OCI-LY3 (cell line): ENCODE results near the gene TIGD6.

Experiments used
- H2AFZ ChIP-seq: fragments of 200-600, 300-600 bp; shearing (Covaris generic); 2 replicates; pipeline ENCODE4 v1.6.0; 2014; ENCODE audit warnings: antibody characterized with exemption, low read depth, low read length
- H3K27ac ChIP-seq: fragments of 200-600, 300-600 bp; sonication (generic); 2 replicates; pipeline ENCODE4 v1.5.1; 2014; ENCODE audit warnings: mild to moderate bottlenecking, low read length, moderate library complexity, mixed read lengths
- H3K27me3 ChIP-seq: fragments of 200-600, 300-600 bp; sonication (generic); 2 replicates; pipeline ENCODE4 v1.6.1; 2014; ENCODE audit warnings: low read depth, low read length, mixed read lengths
- H3K36me3 ChIP-seq: fragments of 200-600, 300-600 bp; sonication (generic); replicated peaks from 2 replicates; pipeline ENCODE3; 2014; ENCODE audit warnings: low read depth, low read length, mixed read lengths
- H3K4me1 ChIP-seq: fragments of 300-600, 200-600 bp; sonication (generic); 2 replicates; pipeline ENCODE4 v1.6.1; 2014; ENCODE audit warnings: low read length, mixed read lengths
- H3K4me2 ChIP-seq: fragments of 200-600, 300-600 bp; sonication (generic); 2 replicates; pipeline ENCODE4 v1.6.1; 2014; ENCODE audit warnings: low read length, mixed read lengths
- H3K4me3 ChIP-seq: fragments of 300-600, 200-600 bp; sonication (generic); 2 replicates; pipeline ENCODE4 v1.5.1; 2014; ENCODE audit warnings: antibody characterized with exemption, mild to moderate bottlenecking, low read length, moderate library complexity
- H3K79me2 ChIP-seq: fragments of 300-600, 200-600 bp; shearing (Covaris generic); 2 replicates; pipeline ENCODE4 v1.6.1; 2014; ENCODE audit warnings: mild to moderate bottlenecking, low read length, mixed read lengths
- H3K9ac ChIP-seq: fragments of 300-600, 200-600 bp; shearing (Covaris generic); 2 replicates; pipeline ENCODE4 v1.6.0; 2014; ENCODE audit warnings: mild to moderate bottlenecking, low read length, moderate library complexity
- H3K9me3 ChIP-seq: fragments of 200-600, 300-600 bp; shearing (Covaris generic); 2 replicates; pipeline ENCODE4 v1.6.1; 2014; ENCODE audit warnings: low read length, mixed read lengths; ENCODE audit not compliant: insufficient read depth
- H4K20me1 ChIP-seq: fragments of 200-600, 300-600 bp; sonication (generic); 2 replicates; pipeline ENCODE4 v1.6.1; 2016; ENCODE audit warnings: low read length, mixed read lengths; ENCODE audit not compliant: insufficient read depth
- EZH2phosphoT487 ChIP-seq: fragments of 200-600 bp; shearing (Covaris generic); IDR thresholded peaks from 2 replicates; pipeline ENCODE4 v1.6.1; 2018; ENCODE audit warnings: antibody characterized with exemption, mixed run types, low read depth
- TF ChIP-seq, protein P1 (sequence below): fragments of 200-600, 300-600 bp; sonication (generic); IDR thresholded peaks from 2 replicates; pipeline ENCODE4 v1.5.1; 2014; ENCODE audit warnings: antibody characterized with exemption, low read length, low read depth

TIGD6 gene

DNA sequence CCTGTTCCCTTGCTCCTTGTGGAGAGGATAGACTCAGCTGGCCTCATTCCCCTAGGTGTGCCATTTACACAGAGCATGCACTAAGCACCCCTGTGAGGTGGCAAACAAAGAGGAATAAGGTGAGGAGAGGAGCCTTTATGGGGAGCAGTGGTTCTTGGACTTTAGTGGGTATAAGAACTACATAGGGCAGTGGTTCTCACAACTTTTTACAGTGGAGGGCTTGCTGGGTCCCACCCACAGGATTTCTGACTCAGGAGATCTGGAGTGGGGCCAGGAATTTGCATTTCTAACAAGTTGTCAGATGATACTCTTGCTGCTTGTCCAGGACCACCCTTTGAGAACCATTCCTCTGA is 43.9 kb upstream of the TIGD6 start:
- Histone ChIP-seq H4K20me1 (no peaks in the 10 kb centered on the region), H3K36me3 (peaks cover 36% of the 10 kb centered on the region), H3K4me1 (no peaks in the 10 kb centered on the region), H3K27me3 (no peaks in the 10 kb centered on the region), H3K4me3 (no peak overlapping the region), H3K9ac (no peak overlapping the region), H3K9me3 (no peaks in the 10 kb centered on the region), H3K79me2 (no peaks in the 10 kb centered on the region), H2AFZ (no peak overlapping the region), H3K4me2 (no peak overlapping the region), H3K27ac (no peak overlapping the region)
- TF ChIP-seq EZH2phosphoT487: no peak

- H3K79me2 ChIP-seq: no peaks in the 10 kb centered on the region
- H3K4me1 ChIP-seq: no peaks in the 10 kb centered on the region
- H4K20me1 ChIP-seq: no peaks in the 10 kb centered on the region
- H3K27ac ChIP-seq: no peak overlapping the region
- H3K4me3 ChIP-seq: no peak overlapping the region
- peaks cover 31% of the 10 kb centered on the region for H3K36me3 ChIP-seq
- no peak overlapping the region for H3K4me2 ChIP-seq
- H3K9me3 ChIP-seq: no peaks in the 10 kb centered on the region
- H3K27me3 ChIP-seq: no peaks in the 10 kb centered on the region
- TF ChIP-seq, protein P1, sequence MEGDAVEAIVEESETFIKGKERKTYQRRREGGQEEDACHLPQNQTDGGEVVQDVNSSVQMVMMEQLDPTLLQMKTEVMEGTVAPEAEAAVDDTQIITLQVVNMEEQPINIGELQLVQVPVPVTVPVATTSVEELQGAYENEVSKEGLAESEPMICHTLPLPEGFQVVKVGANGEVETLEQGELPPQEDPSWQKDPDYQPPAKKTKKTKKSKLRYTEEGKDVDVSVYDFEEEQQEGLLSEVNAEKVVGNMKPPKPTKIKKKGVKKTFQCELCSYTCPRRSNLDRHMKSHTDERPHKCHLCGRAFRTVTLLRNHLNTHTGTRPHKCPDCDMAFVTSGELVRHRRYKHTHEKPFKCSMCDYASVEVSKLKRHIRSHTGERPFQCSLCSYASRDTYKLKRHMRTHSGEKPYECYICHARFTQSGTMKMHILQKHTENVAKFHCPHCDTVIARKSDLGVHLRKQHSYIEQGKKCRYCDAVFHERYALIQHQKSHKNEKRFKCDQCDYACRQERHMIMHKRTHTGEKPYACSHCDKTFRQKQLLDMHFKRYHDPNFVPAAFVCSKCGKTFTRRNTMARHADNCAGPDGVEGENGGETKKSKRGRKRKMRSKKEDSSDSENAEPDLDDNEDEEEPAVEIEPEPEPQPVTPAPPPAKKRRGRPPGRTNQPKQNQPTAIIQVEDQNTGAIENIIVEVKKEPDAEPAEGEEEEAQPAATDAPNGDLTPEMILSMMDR: no peak
- TF ChIP-seq EZH2phosphoT487: no peak
- no peak overlapping the region for H3K9ac ChIP-seq
- H2AFZ ChIP-seq: no peak overlapping the region
These were observed 43.3 kb upstream of the TIGD6 start for GRCh38 chr5:150043657-150044328.

- Histone ChIP-seq H3K27ac (no peak overlapping the region), H4K20me1 (no peaks in the 10 kb centered on the region), H3K4me1 (no peaks in the 10 kb centered on the region), H3K4me2 (no peak overlapping the region), H3K79me2 (no peaks in the 10 kb centered on the region), H3K9me3 (no peaks in the 10 kb centered on the region), H3K27me3 (no peaks in the 10 kb centered on the region), H3K4me3 (no peak overlapping the region), H3K36me3 (peaks cover 31% of the 10 kb centered on the region), H2AFZ (no peak overlapping the region), H3K9ac (no peak overlapping the region)
- no peak for TF ChIP-seq EZH2phosphoT487
- TF ChIP-seq, protein P1: no peak
These were observed 42.0 kb upstream of the TIGD6 start for GRCh38 chr5:150042459-150042858.

DNA sequence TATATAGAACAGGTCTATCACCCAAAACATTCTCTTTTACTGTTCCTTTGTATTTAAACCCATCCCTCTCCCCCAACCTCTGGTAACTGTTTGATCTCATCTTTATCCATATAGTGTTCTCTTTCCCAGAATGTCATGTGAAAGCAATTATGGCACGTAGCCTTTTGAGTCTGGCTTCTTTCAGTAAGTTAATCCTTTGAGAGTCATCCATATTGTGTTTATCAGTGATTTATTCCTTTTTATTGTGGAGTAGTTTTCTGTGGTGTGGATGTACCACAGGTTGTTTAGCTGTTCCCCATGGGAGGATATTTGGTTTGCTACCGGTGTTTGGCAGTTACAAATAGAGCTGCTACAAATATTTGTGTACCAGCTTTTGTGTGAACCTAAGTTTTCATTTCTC is 38.1 kb upstream of the TIGD6 start:
- H3K4me1 ChIP-seq: peaks cover 22% of the 10 kb centered on the region
- H4K20me1 ChIP-seq: peaks cover 11% of the 10 kb centered on the region; the same call in 1 of the 2 replicates
- H3K9ac ChIP-seq: no peak overlapping the region
- H3K27ac ChIP-seq: no peak overlapping the region
- H3K4me3 ChIP-seq: no peak overlapping the region
- no peaks in the 10 kb centered on the region for H3K9me3 ChIP-seq
- H3K27me3 ChIP-seq: no peaks in the 10 kb centered on the region
- TF ChIP-seq EZH2phosphoT487: no peak
- TF ChIP-seq, protein P1: no peak
- H3K36me3 ChIP-seq: peaks cover 41% of the 10 kb centered on the region
- H3K79me2 ChIP-seq: peaks cover 3% of the 10 kb centered on the region; the same call in 1 of the 2 replicates
- no peak overlapping the region for H3K4me2 ChIP-seq
- H2AFZ ChIP-seq: no peak overlapping the region
